ENCODE measurements around the gene DRAXIN. TPM values are rescaled to one million over a fixed set of nuclear protein-coding genes. Genes with fewer than 3 reads are reported as not detected.
A peak's percentile ranks its signal among the peaks of the same experiment; 100 is the strongest.

Gene DRAXIN
- total RNA-seq, 4 donors from 2014 or later = not detected

DNA sequence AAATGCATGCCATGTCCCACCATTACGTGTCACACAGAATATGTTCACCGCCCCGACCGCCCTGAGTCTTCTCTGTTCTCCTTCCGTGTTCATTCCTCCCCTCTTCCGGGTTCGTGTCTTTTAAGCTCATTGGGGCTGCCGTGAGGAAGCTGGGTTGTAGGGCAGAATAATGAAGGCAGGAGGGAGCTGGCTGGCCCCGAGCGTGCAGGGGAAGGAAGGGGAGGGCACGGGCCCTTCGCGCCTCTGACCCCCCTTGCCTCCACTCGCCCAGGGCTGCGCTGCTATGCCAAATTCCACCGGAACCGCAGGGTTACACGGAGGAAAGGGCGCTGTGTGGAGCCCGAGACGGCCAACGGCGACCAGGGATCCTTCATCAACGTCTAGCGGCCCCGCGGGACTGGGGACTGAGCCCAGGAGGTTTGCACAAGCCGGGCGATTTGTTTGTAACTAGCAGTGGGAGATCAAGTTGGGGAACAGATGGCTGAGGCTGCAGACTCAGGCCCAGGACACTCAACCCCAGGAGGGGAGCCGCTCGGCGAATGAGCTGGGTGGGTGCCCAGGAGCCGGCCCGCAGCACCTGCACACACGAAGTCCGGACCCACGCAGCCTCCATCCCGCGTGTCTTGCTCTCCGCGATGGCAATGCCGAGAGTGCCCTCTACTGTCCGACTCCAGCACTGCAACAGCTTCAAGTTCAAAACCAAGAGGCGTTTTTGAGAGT is 28.0 kb downstream of the DRAXIN start:
- peak; percentile 65 to 69 for ATAC-seq
- intact Hi-C loops (cut with DNase I; ENCODE audit: low total_unique reads) = loop anchor here (1.0 kb wide), 3 partner anchors 30 to 69 kb away; partner anchors contain the start of gene FBXO6
- in situ Hi-C loops (cut with MboI; ENCODE audit: low sequenced_read_pairs in 4 of 4) = loop anchor here (5.0 to 10.0 kb wide), 2 partner anchors 55 to 57 kb away; partner anchors contain the start of gene FBXO6 (in 4 of the 4)
- DNase-seq = peak; percentile 47 to 67
- Histone ChIP-seq H3K36me3 (no peaks in the 10 kb centered on the region), H3K27me3 (no peaks in the 10 kb centered on the region), H3K27ac (no peak overlapping the region), H3K9me3 (no peaks in the 10 kb centered on the region), H3K4me1 (peaks cover 0 to 8% of the 10 kb centered on the region in 2 donors), H3K4me3 (peak overlapping the region; percentile 29 to 55 (median 50))
- TF ChIP-seq, protein P1, sequence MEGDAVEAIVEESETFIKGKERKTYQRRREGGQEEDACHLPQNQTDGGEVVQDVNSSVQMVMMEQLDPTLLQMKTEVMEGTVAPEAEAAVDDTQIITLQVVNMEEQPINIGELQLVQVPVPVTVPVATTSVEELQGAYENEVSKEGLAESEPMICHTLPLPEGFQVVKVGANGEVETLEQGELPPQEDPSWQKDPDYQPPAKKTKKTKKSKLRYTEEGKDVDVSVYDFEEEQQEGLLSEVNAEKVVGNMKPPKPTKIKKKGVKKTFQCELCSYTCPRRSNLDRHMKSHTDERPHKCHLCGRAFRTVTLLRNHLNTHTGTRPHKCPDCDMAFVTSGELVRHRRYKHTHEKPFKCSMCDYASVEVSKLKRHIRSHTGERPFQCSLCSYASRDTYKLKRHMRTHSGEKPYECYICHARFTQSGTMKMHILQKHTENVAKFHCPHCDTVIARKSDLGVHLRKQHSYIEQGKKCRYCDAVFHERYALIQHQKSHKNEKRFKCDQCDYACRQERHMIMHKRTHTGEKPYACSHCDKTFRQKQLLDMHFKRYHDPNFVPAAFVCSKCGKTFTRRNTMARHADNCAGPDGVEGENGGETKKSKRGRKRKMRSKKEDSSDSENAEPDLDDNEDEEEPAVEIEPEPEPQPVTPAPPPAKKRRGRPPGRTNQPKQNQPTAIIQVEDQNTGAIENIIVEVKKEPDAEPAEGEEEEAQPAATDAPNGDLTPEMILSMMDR (IDR thresholded peaks at IDR 0.05 in 4 of 5, conservative IDR thresholded peaks at IDR 0.05 in 1 of 5) = peak; percentile 73 to 96 (median 88)
- no peak for TF ChIP-seq POLR2A (IDR thresholded peaks at IDR 0.05)

DNA sequence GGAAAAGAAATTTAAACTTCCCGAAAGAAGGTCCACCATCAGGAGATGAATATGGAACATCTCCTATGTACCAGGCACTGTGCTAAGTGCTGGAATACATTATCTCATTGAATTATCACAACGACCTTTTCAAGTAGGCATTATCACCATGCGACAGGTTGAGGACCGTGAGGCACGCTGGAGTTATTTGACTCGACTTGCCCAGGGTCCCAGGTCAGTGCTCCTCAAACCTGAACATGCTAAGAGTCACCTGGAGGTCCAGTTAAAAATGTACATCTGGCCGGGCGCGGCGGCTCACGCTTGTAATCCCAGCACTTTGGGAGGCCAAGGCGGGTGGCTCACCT is 28.5 kb downstream of the DRAXIN start:
- H3K9me3 ChIP-seq = no peaks in the 10 kb centered on the region
- no peak for ATAC-seq
- TF ChIP-seq, protein P1 (IDR thresholded peaks at IDR 0.05 in 4 of 5, conservative IDR thresholded peaks at IDR 0.05 in 1 of 5) = no peak
- TF ChIP-seq POLR2A (IDR thresholded peaks at IDR 0.05) = no peak
- no peak overlapping the region for H3K27ac ChIP-seq
- H3K27me3 ChIP-seq = no peaks in the 10 kb centered on the region
- intact Hi-C loops (cut with DNase I; ENCODE audit: low total_unique reads) = no loop called here
- H3K4me1 ChIP-seq = peaks cover 0 to 8% of the 10 kb centered on the region in 2 donors
- DNase-seq = no peak
- no peaks in the 10 kb centered on the region for H3K36me3 ChIP-seq
- in situ Hi-C loops (cut with MboI; ENCODE audit: low sequenced_read_pairs in 4 of 4) = no loop called here
- H3K4me3 ChIP-seq = peak overlapping the region in 2 of 4 donors; percentile 47 to 53

DNA sequence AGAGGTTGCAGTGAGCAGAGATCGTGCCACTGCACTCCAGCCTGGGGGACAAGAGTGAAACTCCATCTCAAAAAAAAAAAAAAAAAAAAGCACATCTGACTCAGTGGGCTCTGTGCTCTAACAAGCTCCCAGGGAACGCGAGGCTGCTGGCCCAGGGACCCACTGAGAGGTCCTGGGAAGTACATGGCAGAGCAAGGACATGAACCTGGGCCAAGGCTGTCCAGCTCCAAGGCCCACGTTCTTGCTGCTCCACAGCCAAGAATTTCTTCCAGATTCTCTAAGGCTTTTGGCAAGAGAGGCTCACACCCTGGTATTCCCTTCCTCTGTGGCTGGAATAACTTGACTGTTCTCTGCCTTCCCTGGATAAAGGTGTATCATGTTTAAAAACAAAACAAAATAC is 29.0 kb downstream of the DRAXIN start:
- in situ Hi-C loops (cut with MboI; ENCODE audit: low sequenced_read_pairs in 4 of 4) (no loop called here), intact Hi-C loops (cut with DNase I; ENCODE audit: low total_unique reads) (no loop called here)
- DNase-seq (no peak), ATAC-seq (no peak)
- no peaks in the 10 kb centered on the region for H3K27me3 ChIP-seq
- H3K4me3 ChIP-seq = no peak overlapping the region
- no peaks in the 10 kb centered on the region for H3K36me3 ChIP-seq
- TF ChIP-seq POLR2A (IDR thresholded peaks at IDR 0.05) = no peak
- TF ChIP-seq, protein P1 (IDR thresholded peaks at IDR 0.05 in 4 of 5, conservative IDR thresholded peaks at IDR 0.05 in 1 of 5) = no peak
- H3K9me3 ChIP-seq = no peaks in the 10 kb centered on the region
- peaks cover 0 to 8% of the 10 kb centered on the region in 2 donors for H3K4me1 ChIP-seq
- H3K27ac ChIP-seq = no peak overlapping the region

DNA sequence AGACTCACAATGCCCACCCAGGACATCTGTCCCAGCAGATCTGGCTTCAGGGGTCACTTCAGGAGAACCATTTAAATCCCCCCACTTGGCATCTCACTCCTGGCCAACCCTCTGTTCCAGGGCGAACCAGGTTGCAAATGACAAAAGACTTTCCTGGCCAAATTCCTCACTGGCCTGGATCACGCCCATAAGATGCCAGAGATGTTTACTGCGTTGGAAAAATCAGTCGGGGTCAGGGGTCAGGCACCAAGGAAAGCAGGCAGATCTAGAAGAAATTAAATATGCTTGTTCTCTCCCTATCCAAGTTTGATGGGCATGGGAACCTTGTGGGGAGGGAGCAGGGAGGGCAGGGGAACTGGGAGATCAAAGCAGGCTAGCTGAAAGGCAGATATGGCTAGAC is 29.8 kb downstream of the DRAXIN start:
- Histone ChIP-seq H3K4me3 (no peak overlapping the region), H3K27me3 (no peaks in the 10 kb centered on the region), H3K36me3 (no peaks in the 10 kb centered on the region), H3K4me1 (peaks cover 0 to 8% of the 10 kb centered on the region in 2 donors), H3K27ac (no peak overlapping the region), H3K9me3 (no peaks in the 10 kb centered on the region)
- in situ Hi-C loops (cut with MboI; ENCODE audit: low sequenced_read_pairs in 4 of 4) = no loop called here
- DNase-seq (no peak), ATAC-seq (no peak)
- TF ChIP-seq, protein P1 (IDR thresholded peaks at IDR 0.05 in 4 of 5, conservative IDR thresholded peaks at IDR 0.05 in 1 of 5) = no peak
- no peak for TF ChIP-seq POLR2A (IDR thresholded peaks at IDR 0.05)
- intact Hi-C loops (cut with DNase I; ENCODE audit: low total_unique reads) = no loop called here
